ENCODE data around the gene PHF19. TPM values are rescaled to one million over a fixed set of nuclear protein-coding genes. Genes with fewer than 3 reads are reported as not detected.

PHF19 gene
- total RNA-seq, 1 donor from 2014 or later: 24.4 TPM

DNA sequence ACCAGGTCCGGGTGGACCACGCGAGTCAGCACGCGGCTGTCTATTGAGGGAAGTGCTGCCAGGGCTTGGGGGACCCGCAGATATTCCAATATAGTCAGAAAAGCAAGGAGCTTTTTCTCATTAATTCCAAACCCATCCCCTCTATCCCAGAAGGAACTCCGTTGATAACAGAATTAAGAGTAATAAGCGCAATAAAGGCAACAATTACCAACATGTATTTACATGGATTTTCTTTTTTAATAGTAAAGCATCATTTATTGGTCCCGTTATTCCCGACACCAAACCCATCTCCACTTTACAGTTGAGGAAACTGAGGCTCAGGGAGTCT lies 7.7 kb downstream of the PHF19 start:
- peak overlapping the region; percentile 86 for H3K27ac ChIP-seq
- H3K4me1 ChIP-seq: peaks cover 16% of the 10 kb centered on the region
- peaks cover 39% of the 10 kb centered on the region for H3K36me3 ChIP-seq
- intact Hi-C loops (cut with DNase I): no loop called here
- no peaks in the 10 kb centered on the region for H3K9me3 ChIP-seq
- ATAC-seq (no peak), DNase-seq (no peak)
- H3K27me3 ChIP-seq (ENCODE audit: low read depth): no peaks in the 10 kb centered on the region
- no peak for TF ChIP-seq CTCF (IDR thresholded peaks at IDR 0.05)
- H3K4me3 ChIP-seq: peak overlapping the region; percentile 68

DNA sequence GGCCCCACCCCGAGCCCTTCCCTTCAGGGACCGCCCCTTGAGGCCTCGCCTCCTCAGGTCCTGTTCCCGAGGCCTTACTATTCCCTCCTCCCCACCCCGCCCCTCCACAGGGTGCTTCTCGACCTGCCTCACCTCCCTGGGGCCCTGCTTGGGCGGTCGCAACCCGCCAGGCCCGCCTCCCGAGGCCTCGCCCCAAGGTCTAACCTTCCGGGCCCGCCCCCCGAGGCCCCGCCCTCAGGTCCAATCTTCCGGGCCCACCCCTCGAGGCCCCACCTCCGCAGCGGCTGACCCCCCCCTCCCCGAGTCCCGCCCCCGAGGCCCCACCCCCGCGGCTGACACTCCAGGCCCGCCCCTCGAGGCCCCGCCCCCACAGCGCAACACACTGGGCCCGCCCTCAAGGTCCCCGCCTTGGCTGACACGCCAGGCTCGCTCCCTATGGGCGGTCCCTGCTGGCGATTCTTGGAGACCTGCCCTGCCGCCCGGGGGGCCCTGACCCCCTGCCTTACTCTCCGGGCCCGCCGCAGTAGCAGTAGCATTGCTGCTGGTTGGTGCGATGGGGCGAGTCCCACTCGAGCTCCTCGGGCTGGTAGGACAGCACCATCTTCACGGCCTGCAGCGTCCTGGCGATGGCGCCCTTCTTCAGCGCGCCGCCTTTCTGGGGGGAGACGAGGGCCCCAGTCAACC lies 8.2 kb downstream of the PHF19 start:
- H3K9me3 ChIP-seq: no peaks in the 10 kb centered on the region
- peak; percentile 99 for DNase-seq
- H3K27me3 ChIP-seq (ENCODE audit: low read depth): no peaks in the 10 kb centered on the region
- peaks cover 37% of the 10 kb centered on the region for H3K36me3 ChIP-seq
- H3K27ac ChIP-seq: peak overlapping the region; percentile 87
- TF ChIP-seq CTCF (IDR thresholded peaks at IDR 0.05): peak; percentile 51
- H3K4me3 ChIP-seq: peak overlapping the region; percentile 68
- peak; percentile 98 for ATAC-seq
- intact Hi-C loops (cut with DNase I): no loop called here
- peaks cover 16% of the 10 kb centered on the region for H3K4me1 ChIP-seq

- Histone ChIP-seq H3K9me3 (no peaks in the 10 kb centered on the region), H3K27me3 (ENCODE audit: low read depth) (no peaks in the 10 kb centered on the region), H3K27ac (peak overlapping the region; percentile 87), H3K4me1 (peaks cover 16% of the 10 kb centered on the region), H3K36me3 (peaks cover 37% of the 10 kb centered on the region), H3K4me3 (peak overlapping the region; percentile 68)
- peak in 1 of 2 donors; percentile 60 for ATAC-seq
- peak; percentile 9 for TF ChIP-seq CTCF (IDR thresholded peaks at IDR 0.05)
- intact Hi-C loops (cut with DNase I): no loop called here
- DNase-seq: no peak
Measured at GRCh38 chr9:120868339-120868675, 8.7 kb downstream of the PHF19 start.

- peak overlapping the region; percentile 68 for H3K4me3 ChIP-seq
- H3K36me3 ChIP-seq: peaks cover 38% of the 10 kb centered on the region
- ATAC-seq (no peak), DNase-seq (no peak)
- intact Hi-C loops (cut with DNase I): no loop called here
- H3K9me3 ChIP-seq: no peaks in the 10 kb centered on the region
- peaks cover 16% of the 10 kb centered on the region for H3K4me1 ChIP-seq
- peak overlapping the region; percentile 87 for H3K27ac ChIP-seq
- TF ChIP-seq CTCF (IDR thresholded peaks at IDR 0.05): no peak
- no peaks in the 10 kb centered on the region for H3K27me3 ChIP-seq (ENCODE audit: low read depth)
Measured at GRCh38 chr9:120867676-120868338, 9.2 kb downstream of the PHF19 start.

DNA sequence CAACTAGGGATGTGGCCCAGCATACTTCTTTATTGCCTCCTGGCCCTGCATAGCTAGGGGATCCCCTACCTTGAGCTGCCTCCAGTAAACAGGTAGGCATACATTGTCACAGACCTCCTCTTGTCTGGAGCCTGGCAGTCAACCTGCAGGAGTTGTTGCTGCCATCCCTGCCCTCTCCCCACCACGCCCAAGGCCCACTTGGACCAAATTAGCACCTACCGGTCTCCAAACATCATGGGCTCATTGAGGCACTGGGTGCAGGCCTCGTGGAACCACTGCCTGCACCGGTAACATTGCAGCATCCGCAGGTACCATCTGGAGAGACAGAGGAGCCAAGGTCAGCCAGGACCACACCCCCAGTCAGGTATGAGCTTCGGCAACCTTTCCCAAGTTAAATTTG lies 10.3 kb downstream of the PHF19 start:
- no peak for DNase-seq
- ATAC-seq: no peak

More for the DNA sequence above, 10.3 kb downstream of the PHF19 start:
- H3K9me3 ChIP-seq: no peaks in the 10 kb centered on the region
- H3K4me1 ChIP-seq: peaks cover 16% of the 10 kb centered on the region
- no peak for TF ChIP-seq CTCF (IDR thresholded peaks at IDR 0.05)
- H3K36me3 ChIP-seq: peaks cover 50% of the 10 kb centered on the region
- no peaks in the 10 kb centered on the region for H3K27me3 ChIP-seq (ENCODE audit: low read depth)
- no peak overlapping the region for H3K4me3 ChIP-seq
- intact Hi-C loops (cut with DNase I): no loop called here
- no peak overlapping the region for H3K27ac ChIP-seq
